Measurements from ENCODE around the gene MMP14.
A peak's percentile ranks its signal among the peaks of the same experiment; 100 is the strongest.

MMP14 gene

DNA sequence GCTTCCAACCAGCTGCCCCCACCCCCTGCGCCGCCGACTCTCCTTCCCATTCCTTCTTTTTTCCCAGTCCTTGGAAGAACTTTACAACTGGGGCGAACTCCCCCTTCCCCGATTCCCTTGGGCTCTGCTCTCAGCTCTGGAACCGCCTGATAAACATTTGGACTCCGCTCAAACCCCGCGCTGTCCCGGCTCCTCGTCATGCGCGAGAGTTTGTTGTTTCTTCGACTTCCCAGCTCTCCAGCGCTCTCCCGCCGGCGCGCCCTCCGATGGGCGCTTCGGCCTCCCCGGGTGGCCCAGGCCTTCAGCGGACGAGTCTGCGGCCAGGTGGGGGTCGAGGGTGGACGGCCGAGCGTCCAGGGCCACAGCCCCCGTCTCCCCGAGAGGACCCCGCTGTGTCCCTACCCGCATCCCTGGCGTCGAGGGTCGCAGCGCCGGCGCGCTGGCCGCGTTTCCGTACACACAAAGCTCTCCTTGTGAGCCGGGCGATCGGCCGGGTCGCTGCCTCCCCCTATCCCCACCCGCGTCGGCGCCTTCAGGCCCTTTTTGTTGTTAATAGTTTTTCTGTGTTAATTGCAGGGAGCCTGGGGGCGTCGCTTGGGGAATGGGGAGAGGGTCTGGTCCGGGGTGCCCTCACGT lies 847 bp downstream of the MMP14 start:
- DNase-seq (ENCODE audit: low spot score), result no peak
- in situ Hi-C loops (cut with MboI; ENCODE audit: low sequenced_read_pairs, unreplicated experiment), result no loop called here

DNA sequence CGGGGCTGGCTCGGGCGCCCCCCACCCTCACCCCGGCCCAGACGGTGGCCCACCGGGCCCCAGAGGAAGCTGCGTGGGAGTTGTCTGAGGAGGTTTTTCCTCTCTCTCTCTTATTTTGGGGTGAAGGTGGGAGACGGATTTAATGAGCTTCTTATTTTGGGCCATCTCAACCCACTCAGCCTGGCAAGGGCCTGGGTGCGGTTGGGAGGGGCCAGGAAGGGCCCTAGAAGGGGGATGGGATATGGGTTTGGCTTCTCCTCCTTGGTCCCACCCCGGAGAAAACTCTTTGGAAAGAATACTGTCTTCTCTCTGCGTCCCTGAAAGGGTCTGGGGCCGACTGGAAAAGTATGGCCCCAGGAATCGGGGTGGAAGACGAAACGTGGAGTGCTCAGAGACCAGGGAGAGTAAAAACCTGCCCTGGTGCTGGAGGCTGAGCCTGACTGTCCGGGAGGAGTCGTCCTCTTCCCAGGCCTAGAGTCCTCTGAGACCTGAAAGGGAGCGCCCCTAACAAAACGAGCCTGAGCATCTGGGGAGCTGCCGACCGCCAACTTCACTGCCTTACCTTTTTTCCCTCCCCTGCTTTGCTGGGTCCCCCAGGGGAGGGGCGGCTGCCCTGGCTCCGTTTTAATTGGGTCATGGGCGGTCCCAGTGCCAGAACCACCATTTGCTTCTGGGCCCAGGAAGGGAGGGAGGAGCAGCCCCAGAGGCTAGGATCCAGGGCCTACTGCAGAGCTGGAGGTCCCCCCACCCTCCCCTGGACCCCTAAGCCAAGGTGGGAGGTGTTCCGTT lies 1.6 kb downstream of the MMP14 start:
- in situ Hi-C loops (cut with MboI; ENCODE audit: low sequenced_read_pairs, unreplicated experiment), result no loop called here
- TF ChIP-seq CTCF (IDR thresholded peaks at IDR 0.05; ENCODE audit: borderline replicate concordance, control extremely low read depth, extremely low read depth, insufficient read depth, missing control alignments), result no peak
- DNase-seq (ENCODE audit: low spot score), result peak; percentile 34

More for the DNA sequence above, 847 bp downstream of the MMP14 start:
- no peak for TF ChIP-seq CTCF (IDR thresholded peaks at IDR 0.05; ENCODE audit: borderline replicate concordance, control extremely low read depth, extremely low read depth, insufficient read depth, missing control alignments)

- in situ Hi-C loops (cut with MboI; ENCODE audit: low sequenced_read_pairs, unreplicated experiment), result no loop called here
- no peak for TF ChIP-seq CTCF (IDR thresholded peaks at IDR 0.05; ENCODE audit: borderline replicate concordance, control extremely low read depth, extremely low read depth, insufficient read depth, missing control alignments)
- DNase-seq (ENCODE audit: low spot score), result no peak
These were observed 2.3 kb downstream of the MMP14 start for GRCh38 chr14:22838631-22839041.

DNA sequence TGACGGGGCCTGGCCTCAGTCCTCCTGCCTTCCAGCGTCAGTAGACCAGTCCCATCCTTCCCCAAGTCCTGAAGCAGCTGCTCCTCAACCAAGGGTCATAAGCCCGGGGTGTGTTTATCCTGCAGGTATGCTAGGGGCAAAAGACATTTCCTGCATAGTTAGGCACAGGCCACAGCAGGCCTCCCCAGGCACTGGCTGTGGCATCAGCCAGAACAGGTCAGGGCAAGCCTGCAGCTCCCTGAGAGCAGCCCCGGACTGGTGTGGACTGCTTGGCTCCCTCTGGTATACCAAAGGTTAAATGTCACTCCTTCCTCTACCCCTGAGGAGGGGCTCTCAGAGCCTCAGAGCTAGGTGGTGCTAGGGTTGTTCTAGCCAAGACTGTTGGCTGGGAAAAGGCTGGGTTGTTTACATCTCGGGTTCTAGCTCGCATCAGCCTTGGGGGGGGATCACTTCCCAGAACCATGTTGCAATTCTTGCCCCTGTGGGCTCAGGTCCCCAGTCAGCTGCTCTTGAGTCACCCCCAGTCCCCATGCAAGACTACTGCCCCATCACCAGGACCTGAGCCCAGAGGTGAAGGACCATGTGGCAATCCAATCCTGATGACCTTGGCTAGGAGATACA lies 2.9 kb downstream of the MMP14 start:
- in situ Hi-C loops (cut with MboI; ENCODE audit: low sequenced_read_pairs, unreplicated experiment), result no loop called here
- no peak for TF ChIP-seq CTCF (IDR thresholded peaks at IDR 0.05; ENCODE audit: borderline replicate concordance, control extremely low read depth, extremely low read depth, insufficient read depth, missing control alignments)
- peak; percentile 18 for DNase-seq (ENCODE audit: low spot score)

- in situ Hi-C loops (cut with MboI; ENCODE audit: low sequenced_read_pairs, unreplicated experiment), result no loop called here
- no peak for DNase-seq (ENCODE audit: low spot score)
- no peak for TF ChIP-seq CTCF (IDR thresholded peaks at IDR 0.05; ENCODE audit: borderline replicate concordance, control extremely low read depth, extremely low read depth, insufficient read depth, missing control alignments)
These were observed 4.9 kb downstream of the MMP14 start for GRCh38 chr14:22841311-22841710.

DNA sequence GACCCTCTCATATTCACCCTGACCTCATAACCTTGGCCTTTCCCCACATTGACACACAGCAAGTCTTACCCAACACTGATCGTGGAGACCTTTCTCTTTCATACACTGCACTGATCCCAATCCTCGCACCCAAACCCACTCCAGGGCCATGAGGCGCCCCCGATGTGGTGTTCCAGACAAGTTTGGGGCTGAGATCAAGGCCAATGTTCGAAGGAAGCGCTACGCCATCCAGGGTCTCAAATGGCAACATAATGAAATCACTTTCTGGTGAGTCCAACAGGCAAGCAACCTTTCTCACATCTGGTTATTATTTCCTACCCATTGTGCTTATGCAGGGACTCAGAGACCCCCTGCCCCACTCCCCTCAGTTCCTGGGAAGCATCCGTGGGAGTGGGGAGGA lies 5.4 kb downstream of the MMP14 start:
- no peak for DNase-seq (ENCODE audit: low spot score)
- TF ChIP-seq CTCF (IDR thresholded peaks at IDR 0.05; ENCODE audit: borderline replicate concordance, control extremely low read depth, extremely low read depth, insufficient read depth, missing control alignments), result no peak
- in situ Hi-C loops (cut with MboI; ENCODE audit: low sequenced_read_pairs, unreplicated experiment), result no loop called here

All from GM13976 (cell line).